Chondrocyte (in vitro differentiated cells): ENCODE measurements around the gene CPD. TPM values are rescaled to one million over a fixed set of nuclear protein-coding genes. Genes with fewer than 3 reads are reported as not detected.

ENCODE experiments used
- DNase-seq: peaks from one replicate; pipeline ENCODE4 v3.0.0; 2021; ENCODE audit warnings: mixed read lengths, low spot score
- H3K27ac Mint-ChIP-seq: one replicate; pipeline ENCODE4 v1.8.0; 2021; ENCODE audit warnings: mild to moderate bottlenecking, moderate library complexity, mixed read lengths; ENCODE audit not compliant: unreplicated experiment
- H3K27me3 Mint-ChIP-seq: 2 replicates; pipeline ENCODE4 v1.8.0; 2021; ENCODE audit warnings: low read depth, mixed read lengths
- H3K36me3 Mint-ChIP-seq: 2 replicates; pipeline ENCODE4 v1.8.0; 2021; ENCODE audit warnings: low read depth, mixed read lengths
- H3K4me1 Mint-ChIP-seq: 2 replicates; pipeline ENCODE4 v1.8.0; 2021; ENCODE audit warnings: low read depth, mild to moderate bottlenecking, mixed read lengths
- H3K4me3 Mint-ChIP-seq: one replicate; pipeline ENCODE4 v1.8.0; 2021; ENCODE audit warnings: mild to moderate bottlenecking, moderate library complexity, mixed read lengths; ENCODE audit not compliant: unreplicated experiment
- H3K9me3 Mint-ChIP-seq: 2 replicates; pipeline ENCODE4 v1.8.0; 2021; ENCODE audit warnings: low read depth, mixed read lengths
- CTCF ChIP-seq: fragments of 200-600 bp; sonication (generic); IDR thresholded peaks from 2 replicates; pipeline ENCODE4 v1.5.0; 2021; ENCODE audit warnings: antibody characterized with exemption, mild to moderate bottlenecking, moderate library complexity
- total RNA-seq: library from RNA; stranded (reverse); gene quantifications from 3 replicates; pipeline ENCODE4 v1.2.1, GENCODE V29; 2021

The CPD gene
- total RNA-seq, 1 donor from 2014 or later, result 78.1 TPM

- peaks cover 14% of the 10 kb centered on the region for H3K36me3 Mint-ChIP-seq
- no peak for TF ChIP-seq CTCF
- no peak for DNase-seq
- H3K4me1 Mint-ChIP-seq, result peaks cover 6% of the 10 kb centered on the region
- H3K4me3 Mint-ChIP-seq, result no peak overlapping the region
- H3K9me3 Mint-ChIP-seq, result no peaks in the 10 kb centered on the region
- no peaks in the 10 kb centered on the region for H3K27me3 Mint-ChIP-seq
- H3K27ac Mint-ChIP-seq, result no peak overlapping the region
Observed at GRCh38 chr17:30391534-30391933, 12.8 kb downstream of the CPD start.

GRCh38 chr17:30393491-30393890, 14.8 kb downstream of the CPD start:
- H3K27ac Mint-ChIP-seq, result no peak overlapping the region
- no peaks in the 10 kb centered on the region for H3K27me3 Mint-ChIP-seq
- peaks cover 11% of the 10 kb centered on the region for H3K36me3 Mint-ChIP-seq
- no peak for DNase-seq
- H3K9me3 Mint-ChIP-seq, result no peaks in the 10 kb centered on the region
- peaks cover 6% of the 10 kb centered on the region for H3K4me1 Mint-ChIP-seq
- H3K4me3 Mint-ChIP-seq, result no peak overlapping the region
- TF ChIP-seq CTCF, result no peak

GRCh38 chr17:30393911-30394867, 15.5 kb downstream of the CPD start:
- Mint-ChIP-seq H3K4me3 (no peak overlapping the region), H3K4me1 (peaks cover 6% of the 10 kb centered on the region), H3K27ac (no peak overlapping the region), H3K9me3 (no peaks in the 10 kb centered on the region), H3K36me3 (peaks cover 11% of the 10 kb centered on the region), H3K27me3 (no peaks in the 10 kb centered on the region)
- no peak for TF ChIP-seq CTCF
- no peak for DNase-seq

- H3K36me3 Mint-ChIP-seq, result peaks cover 9% of the 10 kb centered on the region
- no peak overlapping the region for H3K27ac Mint-ChIP-seq
- no peaks in the 10 kb centered on the region for H3K9me3 Mint-ChIP-seq
- no peak for TF ChIP-seq CTCF
- H3K4me1 Mint-ChIP-seq, result peaks cover 6% of the 10 kb centered on the region
- H3K4me3 Mint-ChIP-seq, result no peak overlapping the region
- DNase-seq, result no peak
- H3K27me3 Mint-ChIP-seq, result no peaks in the 10 kb centered on the region
Observed at GRCh38 chr17:30395398-30396022, 16.8 kb downstream of the CPD start.

GRCh38 chr17:30396129-30396528, 17.4 kb downstream of the CPD start:
- no peak for DNase-seq
- Mint-ChIP-seq H3K27me3 (no peaks in the 10 kb centered on the region), H3K4me3 (no peak overlapping the region), H3K4me1 (peaks cover 6% of the 10 kb centered on the region), H3K9me3 (no peaks in the 10 kb centered on the region), H3K36me3 (peaks cover 6% of the 10 kb centered on the region), H3K27ac (no peak overlapping the region)
- no peak for TF ChIP-seq CTCF
